IMR-90 (cell line): Measurements from ENCODE around the gene C21orf91. TPM values are rescaled to one million over a fixed set of nuclear protein-coding genes. Genes with fewer than 3 reads are reported as not detected.

Source experiments
- ATAC-seq: fragments of 200-7000 bp; cut with Tn5 transposase; 2 replicates; pipeline ENCODE4 v1.9.1; 2020; ENCODE audit warnings: low read depth, mild to moderate bottlenecking, moderate library complexity
- BruUV-seq: library from RNA; stranded (reverse); fragments of 400-500 nt; replicated peaks from 2 replicates; lab custom pipeline; 2021; lab: Mats Ljungman, UMichigan
- CTCF ChIA-PET: fragments of 300-600 bp; formaldehyde crosslinking; extraction: SDS; loops from one replicate; lab custom pipeline; 2021; ENCODE audit warnings: antibody characterized with exemption; lab: Yijun Ruan, JAX
- POLR2A ChIA-PET: fragments of 300-600 bp; sonication (Branson Sonifier 250); formaldehyde crosslinking; loops from one replicate; lab custom pipeline; 2022; ENCODE audit warnings: antibody characterized with exemption; ENCODE audit not compliant: unreplicated experiment; lab: Charles Lee
- DNase-seq: peaks from one replicate; pipeline ENCODE4 v3.0.0; 2013
- H2AFZ ChIP-seq: replicated peaks from 2 replicates; pipeline ENCODE3; 2013; ENCODE audit warnings: low read length, mild to moderate bottlenecking; ENCODE audit not compliant: poor library complexity
- H2AK5ac ChIP-seq: 2 replicates; pipeline ENCODE4 v1.6.1; 2013; ENCODE audit warnings: low read depth, low read length, inconsistent platforms
- H2AK9ac ChIP-seq: replicated peaks from 2 replicates; pipeline ENCODE3; 2013; ENCODE audit warnings: mild to moderate bottlenecking, low read depth, low read length, moderate library complexity; ENCODE audit not compliant: poor library complexity
- H2BK120ac ChIP-seq: 2 replicates; pipeline ENCODE4 v1.6.1; 2013; ENCODE audit warnings: low read depth, low read length, inconsistent platforms
- H2BK15ac ChIP-seq: 3 replicates; pipeline ENCODE4 v1.6.1; 2013; ENCODE audit warnings: low read depth, low read length, inconsistent platforms
- H2BK20ac ChIP-seq: 2 replicates; pipeline ENCODE4 v1.6.1; 2013; ENCODE audit warnings: low read depth, mild to moderate bottlenecking, inconsistent platforms, low read length, moderate library complexity
- H2BK5ac ChIP-seq: 2 replicates; pipeline ENCODE4 v1.6.1; 2013; ENCODE audit warnings: mild to moderate bottlenecking, low read depth, low read length, inconsistent platforms; ENCODE audit not compliant: poor library complexity, severe bottlenecking
- H3K14ac ChIP-seq: replicated peaks from 2 replicates; pipeline ENCODE4 v1.6.1; 2013; ENCODE audit warnings: low read depth, low read length, inconsistent platforms
- H3K18ac ChIP-seq: 2 replicates; pipeline ENCODE4 v1.6.1; 2013; ENCODE audit warnings: low read depth, low read length, control low read depth
- H3K23ac ChIP-seq: 2 replicates; pipeline ENCODE4 v1.6.1; 2013; ENCODE audit warnings: low read depth, low read length, inconsistent platforms
- H3K27ac ChIP-seq: 2 replicates; pipeline ENCODE4 v1.5.1; 2013; ENCODE audit warnings: mild to moderate bottlenecking, control low read depth, low read length; ENCODE audit not compliant: insufficient read depth
- H3K27me3 ChIP-seq: 2 replicates; pipeline ENCODE4 v1.6.1; 2013; ENCODE audit warnings: low read length; ENCODE audit not compliant: control insufficient read depth, insufficient read depth
- H3K36me3 ChIP-seq: 2 replicates; pipeline ENCODE4 v1.6.1; 2013; ENCODE audit warnings: low read length, mixed read lengths; ENCODE audit not compliant: control insufficient read depth, insufficient read depth
- H3K4ac ChIP-seq: 2 replicates; pipeline ENCODE4 v1.6.1; 2013; ENCODE audit warnings: low read depth, low read length, inconsistent platforms
- H3K4me1 ChIP-seq: 2 replicates; pipeline ENCODE4 v1.6.1; 2013; ENCODE audit warnings: low read length, mixed read lengths; ENCODE audit not compliant: control insufficient read depth, insufficient read depth
- H3K4me2 ChIP-seq: 2 replicates; pipeline ENCODE4 v1.6.1; 2013; ENCODE audit warnings: low read depth, mild to moderate bottlenecking, control low read depth, low read length, moderate library complexity
- H3K4me3 ChIP-seq: 2 replicates; pipeline ENCODE4 v1.5.1; 2013; ENCODE audit warnings: low read depth, mild to moderate bottlenecking, control low read depth, low read length, moderate library complexity; ENCODE audit not compliant: insufficient read depth
- H3K56ac ChIP-seq: 2 replicates; pipeline ENCODE4 v1.6.1; 2013; ENCODE audit warnings: low read length, inconsistent platforms; ENCODE audit not compliant: insufficient read depth; ENCODE audit errors: extremely low read depth
- H3K79me1 ChIP-seq, 2 experiments: 2 replicates each; pipeline ENCODE4 v1.6.1; 2013; ENCODE audit warnings: low read length in 2 of 2, inconsistent platforms in 1 of 2, low read depth in 1 of 2
- H3K9ac ChIP-seq: 2 replicates; pipeline ENCODE4 v1.6.1; 2013; ENCODE audit warnings: low read depth, low read length, control low read depth
- H3K9me1 ChIP-seq: 2 replicates; pipeline ENCODE4 v1.6.1; 2013; ENCODE audit warnings: low read length, inconsistent platforms; ENCODE audit not compliant: insufficient read depth
- H3K9me3 ChIP-seq: 2 replicates; pipeline ENCODE4 v1.6.1; 2013; ENCODE audit warnings: low read length; ENCODE audit not compliant: control insufficient read depth, insufficient read depth
- H4K20me1 ChIP-seq: 2 replicates; pipeline ENCODE4 v1.6.1; 2013; ENCODE audit warnings: low read length, inconsistent platforms; ENCODE audit not compliant: insufficient read depth
- H4K5ac ChIP-seq: 2 replicates; pipeline ENCODE4 v1.6.1; 2013; ENCODE audit warnings: mild to moderate bottlenecking, low read depth, low read length, control low read depth
- H4K8ac ChIP-seq, 2 experiments: 2 replicates each; pipeline ENCODE4 v1.6.1; 2013; ENCODE audit warnings: low read depth in 2 of 2, low read length in 2 of 2, control low read depth in 1 of 2, inconsistent platforms in 1 of 2
- H4K91ac ChIP-seq: 2 replicates; pipeline ENCODE4 v1.6.1; 2013; ENCODE audit warnings: low read depth, low read length, inconsistent platforms; ENCODE audit not compliant: insufficient read depth
- CHD1 ChIP-seq: IDR thresholded peaks from 2 replicates; pipeline ENCODE4 v1.6.1; 2012; ENCODE audit warnings: low read depth, low read length, improper control_type of control experiment
- FOS ChIP-seq: fragments of 150-350 bp; IDR thresholded peaks from 2 replicates; pipeline ENCODE4 v1.6.1; 2016; ENCODE audit warnings: low read depth, low read length
- MAFK ChIP-seq: IDR thresholded peaks from 2 replicates; pipeline ENCODE4 v1.6.1; 2012; ENCODE audit warnings: low read depth, low read length, improper control_type of control experiment
- MAZ ChIP-seq: IDR thresholded peaks from 2 replicates; pipeline ENCODE4 v1.6.1; 2012; ENCODE audit warnings: low read depth, mild to moderate bottlenecking, low read length, improper control_type of control experiment, moderate library complexity, borderline replicate concordance
- MXI1 ChIP-seq: IDR thresholded peaks from 2 replicates; pipeline ENCODE4 v1.6.1; 2012; ENCODE audit warnings: low read depth, mild to moderate bottlenecking, low read length, moderate library complexity, borderline replicate concordance
- NFE2L2 ChIP-seq: fragments of 150-350 bp; IDR thresholded peaks from 2 replicates; pipeline ENCODE4 v1.6.1; 2016; ENCODE audit warnings: low read depth, mild to moderate bottlenecking, low read length
- POLR2A ChIP-seq: IDR thresholded peaks from 2 replicates; pipeline ENCODE4 v1.6.1; 2012; ENCODE audit warnings: mild to moderate bottlenecking, low read depth, low read length
- RAD21 ChIP-seq: IDR thresholded peaks from 2 replicates; pipeline ENCODE4 v1.6.1; 2012; ENCODE audit warnings: low read length, improper control_type of control experiment
- RCOR1 ChIP-seq: IDR thresholded peaks from 2 replicates; pipeline ENCODE4 v1.6.1; 2012; ENCODE audit warnings: mild to moderate bottlenecking, low read length, improper control_type of control experiment; ENCODE audit not compliant: insufficient replicate concordance
- SMC3 ChIP-seq: fragments of 150-350 bp; IDR thresholded peaks from 2 replicates; pipeline ENCODE4 v1.6.1; 2016; ENCODE audit warnings: low read depth, mild to moderate bottlenecking, antibody characterized with exemption, low read length, moderate library complexity
- WGBS, 2 experiments: methylation state at CpG; one replicate each; pipeline versions ENCODE4 v1.1.5 to v1.1.7; 2013; ENCODE audit warnings: missing lambda C conversion rate in 2 of 2; ENCODE audit not compliant: insufficient read length in 1 of 2; ENCODE audit errors: extremely low coverage in 2 of 2; 5-methylcytosine and 5-hydroxymethylcytosine counted together
- dilution Hi-C: fragments of 300-500 bp; cut with HindIII; formaldehyde crosslinking; loops from one replicate; pipeline ENCODE4 v1.14.3; 2018; ENCODE audit warnings: low sequenced_read_pairs; ENCODE audit not compliant: unreplicated experiment
- in situ Hi-C: fragments of 300-500 bp; cut with MboI; formaldehyde crosslinking; loops from 3 replicates; pipeline ENCODE4 v1.14.3; 2019; ENCODE audit warnings: low sequenced_read_pairs, inconsistent platforms, mixed read lengths
- intact Hi-C: fragments of 100-400 bp; cut with micrococcal nuclease; formaldehyde crosslinking; loops from 2 replicates; pipeline ENCODE4 v1.10.0; 2022
- polyA plus RNA-seq, 3 experiments: library from polyadenylated mRNA; depleted of rRNA; stranded (reverse); fragments of >200 nt; gene quantifications; 2 replicates each; pipeline ENCODE4 v1.2.3, GENCODE V29; 2012; ENCODE audit warnings: low replicate concordance in 1 of 3
- total RNA-seq: library from RNA; depleted of rRNA; stranded (reverse); fragments of >200 nt; gene quantifications from 2 replicates; pipeline ENCODE4 v1.2.3, GENCODE V29; 2012
- TF ChIP-seq, protein P1 (sequence below): conservative IDR thresholded peaks from 2 replicates; pipeline ENCODE4 v1.5.1; 2012; ENCODE audit warnings: mild to moderate bottlenecking, low read depth, low read length, improper control_type of control experiment
- TF ChIP-seq, protein P2 (sequence below): fragments of 150-350 bp; IDR thresholded peaks from 2 replicates; pipeline ENCODE4 v1.6.1; 2017; ENCODE audit warnings: mild to moderate bottlenecking, antibody characterized with exemption, low read length, low read depth

The C21orf91 gene
- total and polyA plus RNA-seq, 2 of the 4 experiments (the other 2 are of a cell fraction) = 3.7 to 9.3 TPM

DNA sequence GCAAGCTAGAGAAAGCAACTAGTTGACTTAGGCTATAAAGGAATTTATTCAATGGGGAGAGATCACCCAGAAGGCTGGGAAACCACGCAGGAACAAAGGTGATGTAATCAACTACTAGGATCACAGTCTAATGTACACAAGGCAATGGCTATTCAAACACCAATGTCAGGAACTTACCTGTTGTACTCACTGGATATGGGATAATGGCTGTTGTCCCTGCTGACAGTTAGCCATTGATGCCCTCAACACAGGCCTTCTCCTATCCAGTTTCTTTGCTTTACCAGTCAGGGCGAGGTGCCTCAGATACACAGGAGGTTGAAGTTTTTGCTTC is 32.3 kb downstream of the C21orf91 start:
- no peak overlapping the region for H3K4ac ChIP-seq
- H3K23ac ChIP-seq = no peak overlapping the region
- H2BK120ac ChIP-seq = no peak overlapping the region
- dilution Hi-C loops = no loop called here
- H3K18ac ChIP-seq = no peak overlapping the region
- H4K8ac ChIP-seq = no peak overlapping the region
- in situ Hi-C loops = no loop called here
- POLR2A ChIA-PET = no interaction called here
- H3K4me1 ChIP-seq = no peaks in the 10 kb centered on the region
- H3K14ac ChIP-seq = no peak overlapping the region
- no peak overlapping the region for H3K56ac ChIP-seq
- no peak overlapping the region for H3K9ac ChIP-seq
- H3K9me3 ChIP-seq = peaks cover 2% of the 10 kb centered on the region; the same call in 1 of the 2 replicates
- H2BK5ac ChIP-seq = no peak overlapping the region
- no peak for DNase-seq
- ATAC-seq = no peak
- H2AK9ac ChIP-seq = no peak overlapping the region
- no CpG with 5 or more reads among the region's 2 CpGs for WGBS, 2 experiments
- no peak overlapping the region for H2BK15ac ChIP-seq
- CTCF ChIA-PET = no interaction called here
- no peak overlapping the region for H4K5ac ChIP-seq
- H4K20me1 ChIP-seq = no peaks in the 10 kb centered on the region
- no peak overlapping the region for H2AFZ ChIP-seq
- H3K79me1 ChIP-seq = no peaks in the 10 kb centered on the region
- no peaks in the 10 kb centered on the region for H3K9me1 ChIP-seq
- H3K27me3 ChIP-seq = no peaks in the 10 kb centered on the region
- no peak overlapping the region for H3K4me3 ChIP-seq
- no peak overlapping the region for H3K4me2 ChIP-seq
- intact Hi-C loops = no loop called here
- H2AK5ac ChIP-seq = no peak overlapping the region
- peaks cover 13% of the 10 kb centered on the region for H3K36me3 ChIP-seq
- no TSS peak for BruUV-seq
- H2BK20ac ChIP-seq = no peak overlapping the region
- TF ChIP-seq NFE2L2 (no peak), MXI1 (no peak), CHD1 (no peak), MAFK (no peak), SMC3 (no peak), FOS (no peak), RAD21 (no peak), POLR2A (no peak), RCOR1 (no peak), MAZ (no peak)
- TF ChIP-seq, protein P1, sequence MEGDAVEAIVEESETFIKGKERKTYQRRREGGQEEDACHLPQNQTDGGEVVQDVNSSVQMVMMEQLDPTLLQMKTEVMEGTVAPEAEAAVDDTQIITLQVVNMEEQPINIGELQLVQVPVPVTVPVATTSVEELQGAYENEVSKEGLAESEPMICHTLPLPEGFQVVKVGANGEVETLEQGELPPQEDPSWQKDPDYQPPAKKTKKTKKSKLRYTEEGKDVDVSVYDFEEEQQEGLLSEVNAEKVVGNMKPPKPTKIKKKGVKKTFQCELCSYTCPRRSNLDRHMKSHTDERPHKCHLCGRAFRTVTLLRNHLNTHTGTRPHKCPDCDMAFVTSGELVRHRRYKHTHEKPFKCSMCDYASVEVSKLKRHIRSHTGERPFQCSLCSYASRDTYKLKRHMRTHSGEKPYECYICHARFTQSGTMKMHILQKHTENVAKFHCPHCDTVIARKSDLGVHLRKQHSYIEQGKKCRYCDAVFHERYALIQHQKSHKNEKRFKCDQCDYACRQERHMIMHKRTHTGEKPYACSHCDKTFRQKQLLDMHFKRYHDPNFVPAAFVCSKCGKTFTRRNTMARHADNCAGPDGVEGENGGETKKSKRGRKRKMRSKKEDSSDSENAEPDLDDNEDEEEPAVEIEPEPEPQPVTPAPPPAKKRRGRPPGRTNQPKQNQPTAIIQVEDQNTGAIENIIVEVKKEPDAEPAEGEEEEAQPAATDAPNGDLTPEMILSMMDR = no peak
- TF ChIP-seq, protein P2, sequence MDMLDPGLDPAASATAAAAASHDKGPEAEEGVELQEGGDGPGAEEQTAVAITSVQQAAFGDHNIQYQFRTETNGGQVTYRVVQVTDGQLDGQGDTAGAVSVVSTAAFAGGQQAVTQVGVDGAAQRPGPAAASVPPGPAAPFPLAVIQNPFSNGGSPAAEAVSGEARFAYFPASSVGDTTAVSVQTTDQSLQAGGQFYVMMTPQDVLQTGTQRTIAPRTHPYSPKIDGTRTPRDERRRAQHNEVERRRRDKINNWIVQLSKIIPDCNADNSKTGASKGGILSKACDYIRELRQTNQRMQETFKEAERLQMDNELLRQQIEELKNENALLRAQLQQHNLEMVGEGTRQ = no peak
- H4K91ac ChIP-seq = no peak overlapping the region
- H3K27ac ChIP-seq = no peak overlapping the region
